Endothelial cell of umbilical vein (primary cell): ENCODE measurements around the gene PRKAR1A. TPM values are rescaled to one million over a fixed set of nuclear protein-coding genes. Genes with fewer than 3 reads are reported as not detected.

Source experiments
- BruUV-seq: library from RNA; stranded (reverse); fragments of 400-500 nt; replicated peaks from 2 replicates; lab custom pipeline; 2021; lab: Mats Ljungman, UMichigan
- CTCF ChIA-PET: fragments of 300-600, 350-600 bp; sonication (Branson Sonifier 250); formaldehyde crosslinking; loops from one replicate; lab custom pipeline; 2021; ENCODE audit warnings: antibody characterized with exemption, inconsistent platforms; lab: Charles Lee
- POLR2A ChIA-PET: fragments of 300-600, 350-600 bp; sonication (Branson Sonifier 250); formaldehyde crosslinking; loops from one replicate; lab custom pipeline; 2021; ENCODE audit warnings: antibody characterized with exemption, inconsistent platforms; lab: Charles Lee
- DNase-seq: peaks from one replicate; pipeline ENCODE4 v3.0.0-alpha.2; 2011; ENCODE audit warnings: low read depth, low spot score
- FAIRE-seq: peaks from 2 replicates; lab custom pipeline; 2011; peaks lifted over from hg19 to GRCh38; lab: Jason Lieb, UNC
- H2AFZ ChIP-seq: 2 replicates; pipeline ENCODE4 v1.6.0; 2012; ENCODE audit warnings: low read depth, low read length, control low read depth, inconsistent platforms
- H3K27ac ChIP-seq: 2 replicates; pipeline ENCODE4 v1.5.1; 2011; ENCODE audit warnings: low read depth, mild to moderate bottlenecking, control low read depth, low read length, moderate library complexity; ENCODE audit not compliant: insufficient read depth
- H3K27me3 ChIP-seq, 2 experiments: 2 replicates each; pipeline versions ENCODE4 v1.6.0 to v1.6.1; 2011; ENCODE audit warnings: low read length in 2 of 2, mixed read lengths in 1 of 2; ENCODE audit not compliant: control insufficient read depth in 2 of 2, insufficient read depth in 2 of 2
- H3K36me3 ChIP-seq, 2 experiments: 2 replicates in 1 of 2; 3 replicates in 1 of 2; pipeline ENCODE4 v1.5.1; 2011; ENCODE audit warnings: low read length in 2 of 2, mild to moderate bottlenecking in 1 of 2, moderate library complexity in 1 of 2; ENCODE audit not compliant: control insufficient read depth in 2 of 2, insufficient read depth in 2 of 2; ENCODE audit errors: extremely low read depth in 1 of 2
- H3K4me1 ChIP-seq: 3 replicates; pipeline ENCODE4 v1.5.1; 2011; ENCODE audit warnings: mild to moderate bottlenecking, low read length; ENCODE audit not compliant: control insufficient read depth, insufficient read depth; ENCODE audit errors: extremely low read depth
- H3K4me2 ChIP-seq: 2 replicates; pipeline ENCODE4 v1.6.1; 2011; ENCODE audit warnings: low read length, control low read depth, mixed read lengths; ENCODE audit not compliant: insufficient read depth
- H3K4me3 ChIP-seq, 3 experiments: fragments of 200-600 bp in 1 of 3; sonication (generic), shearing (Covaris generic) in 1 of 3; replicated peaks in 1 of 3; 2 replicates each; pipeline ENCODE4 v1.5.1; 2011 to 2016; ENCODE audit warnings: control low read depth in 3 of 3, low read length in 3 of 3, mild to moderate bottlenecking in 2 of 3, inconsistent platforms in 1 of 3, low read depth in 1 of 3, moderate library complexity in 1 of 3; ENCODE audit not compliant: insufficient read depth in 1 of 3
- H3K79me2 ChIP-seq: 2 replicates; pipeline ENCODE4 v1.6.0; 2012; ENCODE audit warnings: low read length, inconsistent platforms; ENCODE audit not compliant: control insufficient read depth, insufficient read depth
- H3K9ac ChIP-seq: replicated peaks from 2 replicates; pipeline ENCODE3; 2011; ENCODE audit warnings: low read length, control low read depth; ENCODE audit not compliant: insufficient read depth; ENCODE audit errors: extremely low read depth
- H3K9me1 ChIP-seq: replicated peaks from 3 replicates; pipeline ENCODE4 v1.6.0; 2011; ENCODE audit warnings: mild to moderate bottlenecking, low read length; ENCODE audit not compliant: control insufficient read depth, insufficient read depth; ENCODE audit errors: extremely low read depth
- H3K9me3 ChIP-seq: replicated peaks from 2 replicates; pipeline ENCODE4 v1.5.1; 2012; ENCODE audit warnings: low read length, inconsistent platforms; ENCODE audit not compliant: control insufficient read depth, insufficient read depth
- H4K20me1 ChIP-seq: replicated peaks from 2 replicates; pipeline ENCODE3; 2011; ENCODE audit warnings: mild to moderate bottlenecking, low read length; ENCODE audit not compliant: control insufficient read depth, insufficient read depth; ENCODE audit errors: extremely low read depth
- EZH2 ChIP-seq: IDR thresholded peaks from 2 replicates; pipeline ENCODE4 v1.6.1; 2012; ENCODE audit warnings: borderline replicate concordance, low read depth, mild to moderate bottlenecking, moderate library complexity, low read length, inconsistent platforms; ENCODE audit not compliant: severe bottlenecking
- FOS ChIP-seq: IDR thresholded peaks from 2 replicates; pipeline ENCODE4 v1.6.1; 2011; ENCODE audit warnings: mild to moderate bottlenecking, low read length, moderate library complexity, borderline replicate concordance; ENCODE audit not compliant: insufficient read depth
- GATA2 ChIP-seq: IDR thresholded peaks from 2 replicates; pipeline ENCODE4 v1.7.0; 2011; ENCODE audit warnings: low read depth, mild to moderate bottlenecking, moderate library complexity, mixed read lengths, low read length; ENCODE audit not compliant: insufficient read length, insufficient read depth
- JUN ChIP-seq: IDR thresholded peaks from 2 replicates; pipeline ENCODE4 v1.6.1; 2011; ENCODE audit warnings: borderline replicate concordance, low read depth; ENCODE audit not compliant: insufficient read length, insufficient read depth
- MYC ChIP-seq: IDR thresholded peaks from one replicate; pipeline ENCODE4 v1.6.1; 2011; ENCODE audit warnings: mild to moderate bottlenecking, low read depth, low read length
- POLR2A ChIP-seq: IDR thresholded peaks from 2 replicates; pipeline ENCODE4 v1.6.1; 2012; ENCODE audit warnings: low read depth, mild to moderate bottlenecking, control low read depth, low read length
- POLR2AphosphoS5 ChIP-seq: IDR thresholded peaks from 2 replicates; pipeline ENCODE4 v1.6.1; 2012; ENCODE audit warnings: low read depth, mild to moderate bottlenecking, control low read depth, low read length, moderate library complexity; ENCODE audit not compliant: insufficient read depth
- dilution Hi-C: fragments of 300-500 bp; cut with MboI; formaldehyde crosslinking; loops from one replicate; pipeline ENCODE4 v1.15.0; 2019; ENCODE audit warnings: low sequenced_read_pairs; ENCODE audit not compliant: extremely low pct_ligation_motif_present
- intact Hi-C: fragments of 100-400 bp; cut with micrococcal nuclease; formaldehyde crosslinking; loops from one replicate; pipeline ENCODE4 v1.10.0; 2022
- polyA plus RNA-seq, 4 experiments: library from polyadenylated mRNA; depleted of rRNA in 3 of 4; stranded (reverse) in 3 of 4; unstranded in 1 of 4; fragments of >200 nt; gene quantifications; 2 replicates each; pipeline versions ENCODE4 v1.2.1 to v1.2.3, GENCODE V29; 2011 to 2012; ENCODE audit warnings: missing spikeins in 1 of 4
- total RNA-seq: library from RNA; stranded (reverse); gene quantifications from 2 replicates; pipeline ENCODE4 v1.2.3, GENCODE V29; 2021
- TF ChIP-seq, protein P1 (sequence below), 2 donors: IDR thresholded peaks; 1 replicate in 1 of 2; 2 replicates in 1 of 2; pipeline ENCODE4 v1.5.1; 2011; ENCODE audit warnings: low read length in 2 of 2, mild to moderate bottlenecking in 2 of 2, moderate library complexity in 2 of 2, control low read depth in 1 of 2, inconsistent platforms in 1 of 2, low read depth in 1 of 2; ENCODE audit not compliant: insufficient read depth in 1 of 2; ENCODE audit errors: extremely low read depth in 1 of 2
- TF ChIP-seq, protein P2 (sequence below): IDR thresholded peaks from 2 replicates; pipeline ENCODE4 v1.6.1; 2011; ENCODE audit not compliant: insufficient read depth, insufficient read length

PRKAR1A gene
- total and polyA plus RNA-seq, 2 donors (not counting 3 experiments of a cell fraction or from before 2014, with no cell fraction given), result 92.0 to 257 TPM

DNA sequence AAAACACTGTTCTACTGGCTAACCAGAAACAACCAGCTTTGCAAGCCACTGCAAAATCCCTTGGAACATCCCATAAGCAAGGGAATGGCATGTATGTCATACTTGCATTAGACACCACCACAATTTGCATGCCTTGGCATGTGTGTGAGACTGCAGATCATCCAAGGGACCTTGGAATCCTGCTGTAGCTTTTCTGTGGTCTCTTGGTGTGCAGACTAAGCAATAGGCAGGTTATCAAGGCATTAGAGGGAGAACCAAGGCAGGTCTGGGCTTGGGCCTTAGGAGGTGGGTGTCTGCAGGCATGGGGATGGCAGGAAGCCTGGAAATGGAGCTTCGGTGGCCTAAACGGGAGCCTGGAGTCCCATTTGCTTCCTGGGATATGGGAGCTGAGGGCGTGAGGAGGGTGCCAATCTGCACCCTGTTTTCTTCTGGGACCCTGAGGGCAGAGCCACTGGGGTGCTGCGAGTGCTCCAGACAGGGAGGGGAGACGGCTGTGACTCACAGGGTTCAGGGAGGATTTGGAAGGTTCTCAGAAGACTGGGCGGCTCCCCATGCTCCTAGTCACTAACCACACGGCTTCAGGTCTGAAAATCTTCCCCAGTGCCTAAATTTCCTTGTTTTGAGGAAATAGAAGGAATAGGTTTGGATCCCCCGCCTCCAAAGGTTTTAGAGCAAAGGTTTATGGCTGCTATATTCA lies 52.3 kb downstream of the PRKAR1A start:
- no peak for FAIRE-seq
- intact Hi-C loops, result no loop called here
- no peak overlapping the region for H3K27ac ChIP-seq
- H3K4me1 ChIP-seq, result no peaks in the 10 kb centered on the region
- no peak overlapping the region for H3K4me3 ChIP-seq
- H3K79me2 ChIP-seq, result no peaks in the 10 kb centered on the region
- H2AFZ ChIP-seq, result no peak overlapping the region
- dilution Hi-C loops, result no loop called here
- BruUV-seq, result no TSS peak
- no peak overlapping the region for H3K9ac ChIP-seq
- H3K36me3 ChIP-seq, result no peaks in the 10 kb centered on the region
- ChIA-PET CTCF (no interaction called here), POLR2A (no interaction called here)
- no peaks in the 10 kb centered on the region for H3K9me3 ChIP-seq
- no peaks in the 10 kb centered on the region for H3K9me1 ChIP-seq
- H4K20me1 ChIP-seq, result no peaks in the 10 kb centered on the region
- no peak overlapping the region for H3K4me2 ChIP-seq
- peaks cover 5 to 7% of the 10 kb centered on the region in 2 experiments for H3K27me3 ChIP-seq
- TF ChIP-seq POLR2AphosphoS5, result no peak
- no peak for TF ChIP-seq EZH2
- no peak for TF ChIP-seq POLR2A
- no peak for TF ChIP-seq JUN
- no peak for DNase-seq

DNA sequence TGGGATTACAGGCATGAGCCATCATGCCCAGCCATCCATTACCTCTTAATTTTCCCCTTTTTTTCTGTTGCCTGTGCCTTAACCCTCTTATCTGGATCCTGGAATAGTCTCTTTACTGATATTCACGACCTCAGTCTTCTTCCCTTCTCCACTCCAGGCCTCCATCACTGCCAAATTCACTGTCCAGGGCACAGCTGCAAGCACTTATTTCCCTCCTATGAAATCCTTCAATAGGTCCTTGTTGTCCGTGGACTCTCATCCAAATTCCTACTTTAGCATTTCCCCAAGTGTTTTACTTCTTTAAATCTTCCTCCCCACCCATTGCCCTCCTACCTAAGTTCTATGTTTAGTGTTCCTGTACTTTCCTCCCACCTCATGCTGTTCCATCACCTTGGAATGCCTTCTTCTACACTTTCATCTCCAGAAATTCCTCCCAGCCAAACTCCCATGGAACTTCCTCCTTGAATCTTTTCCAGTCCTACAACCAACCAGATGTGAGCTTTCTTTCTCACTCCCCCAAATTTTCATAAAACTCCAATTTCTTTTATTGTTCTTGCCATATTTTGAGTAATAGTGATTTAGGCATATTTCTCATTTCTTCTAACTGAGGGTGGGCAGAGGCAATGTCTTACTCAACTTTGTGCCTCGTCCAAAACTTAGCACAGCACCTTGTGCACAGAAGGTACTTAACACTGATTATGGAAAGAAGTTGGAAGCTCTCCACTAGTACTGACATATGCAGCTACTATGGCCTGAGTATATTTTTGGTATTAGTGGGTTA lies 53.6 kb downstream of the PRKAR1A start:
- H2AFZ ChIP-seq, result no peak overlapping the region
- H3K4me3 ChIP-seq, result no peak overlapping the region
- ChIA-PET CTCF (no interaction called here), POLR2A (no interaction called here)
- no peaks in the 10 kb centered on the region for H3K9me3 ChIP-seq
- H3K79me2 ChIP-seq, result no peaks in the 10 kb centered on the region
- H3K27ac ChIP-seq, result no peak overlapping the region
- H3K4me2 ChIP-seq, result no peak overlapping the region
- no peaks in the 10 kb centered on the region for H3K4me1 ChIP-seq
- H3K9me1 ChIP-seq, result no peaks in the 10 kb centered on the region
- DNase-seq, result no peak
- intact Hi-C loops, result no loop called here
- peaks cover 4 to 7% of the 10 kb centered on the region in 2 experiments for H3K27me3 ChIP-seq
- no peak for FAIRE-seq
- no peak for TF ChIP-seq POLR2A
- no peak for TF ChIP-seq JUN
- TF ChIP-seq GATA2, result no peak
- TF ChIP-seq, protein P1, sequence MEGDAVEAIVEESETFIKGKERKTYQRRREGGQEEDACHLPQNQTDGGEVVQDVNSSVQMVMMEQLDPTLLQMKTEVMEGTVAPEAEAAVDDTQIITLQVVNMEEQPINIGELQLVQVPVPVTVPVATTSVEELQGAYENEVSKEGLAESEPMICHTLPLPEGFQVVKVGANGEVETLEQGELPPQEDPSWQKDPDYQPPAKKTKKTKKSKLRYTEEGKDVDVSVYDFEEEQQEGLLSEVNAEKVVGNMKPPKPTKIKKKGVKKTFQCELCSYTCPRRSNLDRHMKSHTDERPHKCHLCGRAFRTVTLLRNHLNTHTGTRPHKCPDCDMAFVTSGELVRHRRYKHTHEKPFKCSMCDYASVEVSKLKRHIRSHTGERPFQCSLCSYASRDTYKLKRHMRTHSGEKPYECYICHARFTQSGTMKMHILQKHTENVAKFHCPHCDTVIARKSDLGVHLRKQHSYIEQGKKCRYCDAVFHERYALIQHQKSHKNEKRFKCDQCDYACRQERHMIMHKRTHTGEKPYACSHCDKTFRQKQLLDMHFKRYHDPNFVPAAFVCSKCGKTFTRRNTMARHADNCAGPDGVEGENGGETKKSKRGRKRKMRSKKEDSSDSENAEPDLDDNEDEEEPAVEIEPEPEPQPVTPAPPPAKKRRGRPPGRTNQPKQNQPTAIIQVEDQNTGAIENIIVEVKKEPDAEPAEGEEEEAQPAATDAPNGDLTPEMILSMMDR (IDR thresholded peaks at IDR 0.05; ENCODE audit: extremely low read depth in 1 of 2, insufficient read depth in 1 of 2, low read depth in 1 of 2, low read length in 2 of 2), result no peak
- TF ChIP-seq, protein P2, sequence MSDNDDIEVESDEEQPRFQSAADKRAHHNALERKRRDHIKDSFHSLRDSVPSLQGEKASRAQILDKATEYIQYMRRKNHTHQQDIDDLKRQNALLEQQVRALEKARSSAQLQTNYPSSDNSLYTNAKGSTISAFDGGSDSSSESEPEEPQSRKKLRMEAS, result no peak
- TF ChIP-seq EZH2, result no peak
- TF ChIP-seq POLR2AphosphoS5, result no peak
- no peak for TF ChIP-seq FOS
- TF ChIP-seq MYC, result no peak
- no peaks in the 10 kb centered on the region for H4K20me1 ChIP-seq
- no TSS peak for BruUV-seq
- H3K9ac ChIP-seq, result no peak overlapping the region
- H3K36me3 ChIP-seq, result no peaks in the 10 kb centered on the region
- dilution Hi-C loops, result no loop called here
